GM19452 (cell line): ENCODE data around the gene C1QTNF12.

Source experiments
- ATAC-seq: cut with Tn5 transposase; IDR thresholded peaks from one replicate; pipeline ENCODE4 v1.9.1; 2021; ENCODE audit not compliant: unreplicated experiment

The C1QTNF12 gene

DNA sequence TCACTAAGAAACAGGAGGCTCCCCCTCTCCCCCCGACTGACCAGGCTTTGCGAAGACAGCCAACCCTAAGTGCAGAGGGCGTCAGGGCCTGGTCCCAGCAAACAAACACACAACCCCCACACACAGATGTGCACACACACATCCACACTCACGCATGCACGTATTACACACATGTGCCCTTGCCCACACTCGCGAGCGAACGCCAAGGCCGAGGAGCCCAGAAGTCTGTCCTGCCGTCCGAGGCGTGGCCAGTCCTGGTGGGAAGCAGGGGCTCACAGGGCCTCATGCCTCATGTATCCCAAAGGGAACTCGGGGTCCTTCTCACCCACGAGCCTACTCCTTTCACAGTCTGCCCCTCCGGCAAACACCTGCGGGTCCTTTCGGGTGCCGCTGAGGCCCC, 16.8 kb downstream of the C1QTNF12 start:
- ATAC-seq: no peak

DNA sequence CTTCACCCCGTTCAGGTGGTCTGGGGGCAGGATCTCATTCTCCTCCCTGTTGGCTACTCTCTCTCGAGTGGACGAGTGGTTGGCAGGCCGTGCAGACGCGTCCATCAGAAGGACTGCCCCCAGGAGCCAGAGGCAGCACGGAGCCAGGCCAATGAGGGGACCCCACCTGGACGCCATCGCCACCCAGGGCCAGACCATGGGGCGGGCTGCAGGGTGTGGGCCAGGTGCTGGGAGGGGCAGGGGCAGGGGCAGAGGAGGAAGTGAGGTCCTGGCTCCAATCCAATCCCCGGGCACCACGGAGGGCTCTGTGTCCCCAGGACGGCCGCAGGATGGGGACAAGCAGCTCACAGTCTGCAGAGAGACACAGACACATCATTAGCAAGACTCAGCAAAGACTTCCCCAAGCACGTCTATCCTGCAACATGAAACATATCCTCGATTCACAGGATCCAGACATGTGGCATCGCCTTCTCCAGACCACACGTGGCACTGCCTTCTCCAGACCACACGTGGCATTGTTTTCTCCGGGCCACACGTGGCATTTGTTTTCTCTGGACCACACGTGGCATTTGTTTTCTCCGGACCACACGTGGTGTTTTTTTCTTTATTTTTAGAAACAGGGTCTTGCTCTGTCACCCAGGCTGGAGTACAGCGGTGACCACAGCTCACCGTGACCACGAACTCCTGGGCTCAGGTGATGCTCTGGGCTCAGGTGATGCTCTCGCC, 17.8 kb downstream of the C1QTNF12 start:
- ATAC-seq: no peak

DNA sequence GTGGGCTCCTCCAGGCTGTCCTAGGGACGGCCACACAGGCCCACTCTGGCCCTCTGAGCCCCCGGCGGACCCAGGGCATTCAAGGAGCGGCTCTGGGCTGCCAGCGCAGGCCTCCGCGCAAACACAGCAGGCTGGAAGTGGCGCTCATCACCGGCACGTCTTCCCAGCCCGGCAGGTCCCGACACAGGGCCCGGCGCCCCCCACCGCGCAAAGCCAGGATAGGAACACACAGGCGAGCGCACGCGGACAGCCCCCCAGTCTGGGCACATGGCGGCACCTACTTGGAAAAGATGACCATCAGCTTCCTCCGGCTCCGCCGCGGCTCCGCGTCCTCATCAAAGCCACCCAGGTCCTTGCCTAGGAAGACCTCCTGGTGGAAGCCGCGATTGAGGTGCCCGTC, 18.3 kb downstream of the C1QTNF12 start:
- ATAC-seq: no peak

DNA sequence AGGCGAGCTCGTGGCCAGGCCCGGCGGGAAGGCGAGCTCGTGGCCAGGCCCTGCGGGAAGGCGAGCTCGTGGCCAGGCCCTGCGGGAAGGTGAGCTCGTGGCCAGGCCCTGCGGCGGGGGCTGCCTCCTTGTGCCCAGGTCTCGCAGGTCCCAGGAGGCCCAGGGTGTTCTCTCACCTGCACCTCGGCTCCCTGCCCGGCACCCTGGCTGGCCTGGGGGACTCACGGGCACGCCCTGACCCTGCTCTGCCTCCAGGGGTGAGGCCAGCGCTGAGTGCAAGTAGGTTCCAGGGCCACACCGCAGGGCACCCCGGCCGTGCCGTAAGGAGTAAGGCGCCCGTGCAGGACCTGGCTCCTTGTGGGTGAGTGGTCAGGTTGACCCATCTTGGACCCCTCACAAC, 19.1 kb downstream of the C1QTNF12 start:
- no peak for ATAC-seq

DNA sequence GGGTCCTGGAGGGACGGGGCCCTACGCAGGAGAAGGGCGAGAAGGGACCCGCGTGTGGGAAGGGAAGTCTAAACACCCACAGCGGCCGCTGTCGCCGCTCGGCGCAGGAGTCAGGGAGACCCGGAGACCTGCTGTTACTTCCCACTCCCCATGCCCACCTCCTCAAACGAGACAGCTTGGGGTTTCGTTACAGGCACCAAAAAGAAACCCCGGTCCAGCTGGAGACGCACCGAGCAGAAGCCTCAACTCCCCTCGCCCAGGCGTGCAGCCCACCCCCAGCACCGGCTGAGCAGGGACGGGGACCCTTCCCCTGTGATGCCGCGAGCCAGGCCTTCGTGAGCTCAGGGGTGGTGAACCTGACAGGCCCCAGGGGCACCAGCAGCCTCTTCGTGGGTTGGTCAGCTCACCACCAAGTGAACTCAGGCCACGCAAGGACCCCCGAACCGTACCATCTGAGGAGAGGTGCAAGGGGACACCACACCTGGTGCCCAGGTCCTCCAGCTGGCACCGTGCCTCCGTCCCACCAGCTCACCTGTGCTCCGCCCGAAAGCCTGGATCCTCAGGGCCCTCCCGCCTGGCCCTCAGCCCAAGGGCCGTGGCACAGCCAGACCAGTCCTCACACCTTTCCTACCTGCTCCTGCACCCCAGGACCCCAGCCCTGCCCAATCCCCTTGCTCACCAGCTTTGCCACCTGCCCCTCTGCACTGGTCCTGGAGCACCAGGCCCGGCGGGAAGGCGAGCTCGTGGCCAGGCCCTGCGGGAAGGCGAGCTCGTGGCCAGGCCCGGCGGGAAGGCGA, 19.8 kb downstream of the C1QTNF12 start:
- no peak for ATAC-seq

DNA sequence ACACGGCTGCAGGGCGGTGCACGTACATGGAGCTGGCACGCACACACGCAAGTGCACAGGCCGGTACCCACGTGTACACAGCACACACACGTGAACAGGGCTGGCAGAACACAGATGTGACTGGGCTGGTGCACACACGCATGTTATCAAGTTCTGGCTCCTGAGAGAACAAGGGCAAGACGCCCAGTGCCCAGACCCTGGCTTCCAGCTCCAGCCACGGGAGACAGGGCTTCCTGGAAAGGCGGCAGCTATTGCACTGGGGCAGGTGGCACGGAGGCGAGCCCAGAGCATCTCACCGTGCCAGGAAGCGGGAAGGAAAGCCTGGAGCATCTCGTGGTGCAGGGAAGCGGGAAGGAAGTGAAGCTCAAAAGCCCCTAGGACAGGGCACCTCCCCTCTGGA, 20.6 kb downstream of the C1QTNF12 start:
- ATAC-seq: no peak

DNA sequence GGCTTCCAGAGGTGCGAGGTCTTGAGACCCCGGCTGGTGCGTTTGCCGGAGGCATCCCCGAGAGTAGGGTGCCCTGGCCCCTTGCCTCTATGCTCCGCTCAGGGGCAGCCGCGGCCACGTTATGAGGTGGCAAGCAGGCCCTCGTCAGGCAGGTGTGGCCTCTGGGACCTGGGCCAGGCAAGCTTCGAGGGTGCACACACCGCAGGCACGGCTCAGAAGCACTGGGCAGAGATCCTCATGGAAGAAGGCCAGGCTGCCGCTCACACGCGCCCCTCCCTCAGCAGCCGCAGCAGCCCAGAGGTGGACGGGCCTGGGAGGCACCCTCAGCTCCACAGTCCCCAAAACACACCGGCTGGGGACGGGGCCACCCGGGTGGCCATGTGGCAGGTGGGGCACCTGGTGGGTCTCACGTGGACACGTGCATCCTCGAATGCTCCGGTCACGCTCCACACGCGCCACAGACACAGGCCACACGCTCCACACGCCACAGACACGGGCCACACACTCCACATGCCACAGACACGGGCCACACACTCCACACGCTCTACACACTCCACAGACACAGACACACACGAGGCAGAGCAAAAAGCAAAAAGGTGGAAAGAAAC, 21.2 kb downstream of the C1QTNF12 start:
- no peak for ATAC-seq

DNA sequence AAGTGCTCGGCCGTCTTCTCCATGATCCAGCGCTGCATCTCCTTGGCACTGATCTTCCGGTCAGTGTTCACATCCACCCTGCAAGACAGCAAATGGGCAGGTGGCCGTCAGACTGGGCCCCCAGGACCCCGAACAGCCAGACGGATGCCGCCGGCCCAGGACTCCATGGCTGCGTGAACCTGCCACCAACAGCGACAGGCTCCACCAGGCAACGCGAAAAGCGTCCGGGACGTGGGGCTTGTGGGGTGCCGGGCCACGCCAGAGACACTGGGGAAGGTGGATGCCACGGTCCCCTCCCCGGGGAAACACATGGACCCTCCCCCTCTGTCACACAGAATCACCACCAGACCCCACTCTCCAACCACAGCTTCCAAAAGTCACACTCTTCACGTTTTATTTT, 22.6 kb downstream of the C1QTNF12 start:
- ATAC-seq: no peak

DNA sequence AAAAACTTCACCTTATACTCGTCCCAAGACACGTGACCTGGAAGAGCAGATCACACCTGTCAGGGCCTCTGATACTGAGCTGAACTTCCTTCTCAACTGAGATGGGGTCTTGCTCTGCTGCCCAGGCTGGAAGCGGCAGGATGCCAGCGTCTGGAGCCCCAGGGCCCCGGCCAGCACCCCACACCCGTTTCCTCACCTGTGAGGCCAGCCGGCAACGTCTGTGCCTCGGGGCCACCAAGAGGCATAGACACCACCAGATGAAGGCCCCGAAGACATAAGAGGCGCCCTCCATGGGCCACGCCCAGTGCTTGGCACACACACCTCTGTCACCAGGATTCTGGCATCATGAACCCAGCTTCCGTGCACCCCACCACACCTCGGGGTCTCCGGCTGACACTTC, 23.2 kb downstream of the C1QTNF12 start:
- ATAC-seq: no peak

DNA sequence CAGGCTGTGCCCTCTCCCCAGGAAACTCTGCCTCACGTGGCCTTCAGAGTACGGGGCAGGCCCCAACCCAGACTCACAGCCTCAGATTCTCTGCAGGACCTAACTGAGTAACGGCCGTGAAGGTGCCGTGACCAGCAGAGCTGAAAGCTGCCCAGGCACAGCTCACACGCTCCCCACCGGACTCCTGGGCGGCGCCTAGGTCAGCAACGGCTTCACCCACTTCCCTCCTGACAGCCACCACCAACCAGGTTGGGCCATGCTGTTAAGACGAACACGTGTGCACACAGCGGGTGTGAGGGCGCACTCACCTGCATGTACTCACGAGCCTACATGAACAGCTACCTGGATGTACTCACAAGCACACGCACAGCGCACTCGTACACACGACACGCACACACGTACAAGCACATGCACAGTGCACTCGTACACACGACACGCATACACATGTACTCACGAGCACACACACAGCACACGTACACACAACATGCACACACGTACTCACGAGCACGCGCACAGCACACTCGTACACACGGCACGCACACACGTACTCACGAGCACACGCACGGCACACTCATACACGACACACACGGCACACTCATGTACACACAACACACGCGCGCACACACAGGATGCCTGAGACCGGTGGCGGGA, 23.8 kb downstream of the C1QTNF12 start:
- ATAC-seq: no peak

DNA sequence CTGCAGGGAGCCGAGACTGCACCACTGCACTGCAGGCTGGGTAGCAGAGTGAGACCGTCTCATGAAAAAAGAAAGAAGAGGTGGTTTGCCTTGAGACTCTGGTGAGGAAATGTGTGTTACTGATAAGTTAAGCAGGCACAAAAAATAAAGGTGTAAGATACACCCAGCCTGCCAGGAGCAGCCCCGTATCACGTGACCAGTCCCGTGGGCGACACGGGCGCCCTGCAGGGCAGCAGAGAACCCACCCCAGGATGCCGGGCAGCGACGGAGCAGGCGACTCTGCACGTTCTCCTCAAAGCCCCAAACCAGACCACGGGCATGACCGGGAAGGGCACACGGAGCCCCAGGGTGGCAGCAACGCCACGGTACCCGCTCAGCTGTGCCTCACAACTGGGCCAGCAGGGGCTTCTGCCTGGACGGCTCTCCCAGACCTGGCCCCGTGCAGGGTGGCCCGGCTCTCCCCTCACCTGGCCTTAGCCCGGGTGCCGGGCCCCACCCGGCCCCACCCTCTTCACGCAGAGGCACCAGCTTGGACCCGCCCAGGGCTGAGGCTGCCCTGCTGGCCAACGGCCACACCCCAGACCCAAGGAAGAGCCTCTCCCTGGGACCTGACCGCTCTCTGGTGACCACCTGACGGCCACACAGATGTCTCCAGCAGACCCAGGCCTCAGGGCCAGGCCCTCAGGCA, 24.5 kb downstream of the C1QTNF12 start:
- no peak for ATAC-seq

DNA sequence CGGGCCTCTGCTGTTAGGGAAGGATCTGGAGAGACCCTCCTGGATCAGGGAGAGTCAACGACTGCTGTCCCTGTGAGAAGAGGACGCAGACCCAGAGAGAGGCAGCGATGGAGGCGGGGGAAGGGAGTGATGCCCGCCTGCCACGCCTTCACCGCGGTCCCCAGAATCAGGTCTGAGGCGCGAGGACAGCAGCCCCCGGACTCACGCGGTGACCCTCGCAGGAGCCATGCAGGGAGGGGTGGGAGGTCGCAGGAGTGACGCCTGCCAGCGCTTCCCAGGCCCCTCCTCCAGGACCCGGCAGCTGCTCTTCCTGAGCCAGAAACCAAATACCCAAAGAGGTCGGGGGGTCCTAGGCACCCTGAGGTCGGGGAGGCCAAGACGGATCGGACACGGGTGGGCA, 26.3 kb downstream of the C1QTNF12 start:
- ATAC-seq: no peak

DNA sequence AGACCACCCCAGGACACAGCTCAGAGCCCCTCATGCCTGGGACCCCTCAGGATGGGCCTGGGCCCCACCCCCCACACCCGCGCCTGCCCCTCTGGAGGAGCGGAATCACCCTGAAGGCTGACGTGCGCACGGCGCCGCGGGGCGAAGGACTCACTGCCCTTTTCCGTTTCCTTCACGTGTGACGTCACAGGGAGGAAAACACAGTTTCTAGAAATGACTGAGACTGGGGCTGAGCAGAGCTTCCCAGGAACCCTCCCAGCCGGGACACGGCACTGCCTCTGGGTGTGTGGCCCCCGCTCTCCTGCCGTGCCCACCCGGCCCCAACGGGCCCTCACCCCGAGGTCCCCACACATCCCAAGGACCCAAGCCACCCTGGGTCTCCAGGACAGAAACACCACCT, 27.2 kb downstream of the C1QTNF12 start:
- ATAC-seq: no peak

DNA sequence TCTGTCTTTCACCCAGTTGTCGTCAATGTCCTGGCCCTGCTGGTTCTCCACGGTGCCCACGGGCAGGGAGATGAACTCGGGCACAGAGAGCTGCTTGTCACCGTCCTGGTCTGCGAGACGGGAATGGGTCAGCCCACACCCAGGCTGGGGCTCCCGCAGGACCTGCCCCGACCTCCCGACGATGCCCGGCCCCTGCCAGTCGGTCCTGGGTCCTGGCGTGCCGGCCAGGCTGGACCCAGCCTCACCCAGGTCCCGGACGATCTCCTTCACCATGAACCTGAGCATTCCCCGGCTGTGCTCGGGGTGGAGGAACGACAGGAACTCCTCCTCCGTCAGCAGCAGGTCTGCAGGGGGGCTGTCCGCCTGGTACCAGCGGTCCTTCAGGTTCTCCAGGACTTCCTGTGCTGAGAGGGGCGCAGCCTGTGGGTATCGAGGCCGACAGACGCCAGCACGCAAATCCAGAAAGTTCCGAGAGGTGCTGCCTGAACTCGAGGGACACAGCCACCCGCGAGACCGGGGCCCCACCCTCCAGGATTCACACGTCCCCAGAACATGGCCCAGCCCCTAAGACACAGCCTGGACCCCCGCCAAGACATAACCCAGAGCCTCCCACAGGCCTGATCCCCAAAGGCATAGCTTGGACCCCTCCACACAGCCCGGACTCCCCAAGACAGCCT, 27.9 kb downstream of the C1QTNF12 start:
- no peak for ATAC-seq

DNA sequence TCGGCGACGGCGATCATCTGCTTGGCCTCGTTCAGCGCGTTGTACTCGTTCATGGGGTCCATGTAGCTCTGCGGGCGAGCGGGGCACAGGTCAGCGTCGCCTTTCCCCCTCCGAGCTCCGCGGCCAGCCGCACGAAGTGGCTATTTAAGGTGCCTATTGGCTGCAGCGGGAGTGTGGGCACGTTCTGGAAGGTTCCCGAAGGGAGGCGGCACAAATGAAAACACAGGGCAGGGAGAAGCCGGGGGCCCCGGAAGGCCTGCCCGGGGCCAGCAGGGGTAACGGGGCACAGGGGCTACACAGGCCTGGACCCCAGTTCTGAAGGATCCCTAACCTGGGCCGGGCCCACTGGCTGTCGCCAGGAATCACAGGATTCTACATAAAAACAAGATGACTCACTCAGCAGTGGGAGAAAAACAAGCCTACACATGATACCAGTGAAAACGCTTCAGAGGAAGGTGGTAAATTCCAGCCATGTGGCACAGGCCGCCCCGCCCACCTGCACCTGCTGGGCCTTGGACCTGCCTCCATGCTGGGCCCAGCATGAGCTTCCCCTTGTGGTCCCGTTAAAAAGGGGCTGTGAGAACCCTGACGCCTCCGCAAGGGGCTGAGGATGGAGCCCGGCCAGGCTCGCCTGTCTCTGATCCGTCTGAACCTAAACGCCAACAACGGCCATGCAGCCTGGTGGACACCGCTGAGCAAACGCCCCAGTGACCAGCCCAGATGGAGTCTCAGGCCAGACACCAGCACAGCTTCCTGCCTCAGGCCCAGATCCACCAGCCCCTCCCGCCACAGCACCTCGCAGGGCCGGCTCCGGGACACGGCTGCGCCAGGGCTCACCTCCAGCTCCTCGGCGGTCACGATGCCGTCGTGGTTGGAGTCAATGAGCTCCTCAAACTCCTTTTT, 28.6 kb downstream of the C1QTNF12 start:
- ATAC-seq: no peak

DNA sequence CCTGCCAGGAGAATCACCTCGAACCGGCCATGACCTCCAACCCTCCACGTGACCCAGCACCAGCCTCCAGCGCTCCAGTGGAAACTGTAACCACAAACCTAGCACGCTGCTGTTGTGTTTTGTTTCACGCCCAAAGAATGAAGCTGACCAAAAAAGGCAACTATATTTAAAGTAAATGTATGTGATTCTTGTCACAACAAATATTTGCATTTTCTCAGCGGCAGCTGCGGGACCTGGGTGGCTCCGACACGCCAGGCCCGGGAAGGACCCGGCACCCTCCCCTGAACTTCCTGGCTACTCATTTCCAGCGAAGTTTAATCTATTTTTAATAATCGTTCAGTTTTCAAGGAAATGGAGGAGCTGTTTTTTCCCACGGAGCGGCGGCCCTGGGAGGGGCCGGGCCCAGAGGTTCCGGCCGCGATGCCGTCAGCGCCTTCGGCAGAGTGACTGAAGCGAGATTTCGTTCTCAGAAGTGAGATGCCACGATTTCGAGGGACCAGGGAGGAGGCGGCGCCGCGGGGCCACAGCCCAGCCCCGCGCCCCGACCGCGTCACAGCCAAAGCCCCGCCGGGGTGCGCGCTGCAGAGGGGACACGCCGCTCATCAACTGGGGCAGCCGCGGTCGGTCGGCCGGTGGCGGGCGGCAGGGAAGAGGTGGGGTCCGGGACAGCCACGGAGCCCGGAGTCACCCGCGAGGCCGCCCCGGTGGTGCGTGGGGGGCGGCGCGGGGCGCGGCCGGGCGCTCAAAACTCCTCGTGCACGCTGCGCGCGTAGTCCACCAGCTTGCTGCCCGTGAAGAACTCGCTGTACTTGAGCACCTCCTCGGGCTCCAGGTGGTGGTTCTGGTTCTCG, 29.5 kb downstream of the C1QTNF12 start:
- ATAC-seq: no peak

DNA sequence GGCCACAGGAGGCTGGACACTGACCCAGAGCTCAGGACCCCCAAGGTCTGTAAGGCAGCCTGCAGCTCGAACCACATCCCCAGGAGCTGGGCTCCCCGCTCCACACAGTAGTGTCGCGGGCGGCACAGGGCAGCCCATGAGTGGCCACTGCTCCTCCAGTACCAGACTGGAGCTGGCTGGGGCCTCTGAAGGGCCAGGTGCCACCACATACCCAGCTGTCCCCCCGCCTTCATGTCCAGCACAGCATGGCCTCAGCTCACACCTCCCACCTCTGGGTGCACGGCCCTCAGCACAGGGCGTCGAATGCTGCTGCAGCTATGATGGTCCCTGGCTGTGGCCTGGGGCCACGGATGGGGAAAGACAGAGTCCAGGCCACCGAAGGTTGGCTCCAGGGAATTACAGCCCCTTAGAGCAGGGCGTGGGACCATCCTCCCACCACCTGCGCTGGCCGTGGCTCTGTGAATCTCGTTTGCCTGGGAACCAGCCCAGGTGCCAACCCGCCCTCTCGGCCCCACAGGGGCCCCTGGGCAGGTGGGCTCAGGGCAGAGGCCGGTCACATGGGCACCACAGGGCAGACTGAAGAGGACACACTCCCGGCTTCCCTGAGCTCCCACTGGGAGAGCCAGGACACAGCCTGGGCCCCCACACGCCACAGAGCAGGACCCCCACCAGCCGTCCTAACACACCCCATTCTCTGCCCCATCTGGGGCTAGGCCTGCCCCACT, 30.5 kb downstream of the C1QTNF12 start:
- no peak for ATAC-seq

DNA sequence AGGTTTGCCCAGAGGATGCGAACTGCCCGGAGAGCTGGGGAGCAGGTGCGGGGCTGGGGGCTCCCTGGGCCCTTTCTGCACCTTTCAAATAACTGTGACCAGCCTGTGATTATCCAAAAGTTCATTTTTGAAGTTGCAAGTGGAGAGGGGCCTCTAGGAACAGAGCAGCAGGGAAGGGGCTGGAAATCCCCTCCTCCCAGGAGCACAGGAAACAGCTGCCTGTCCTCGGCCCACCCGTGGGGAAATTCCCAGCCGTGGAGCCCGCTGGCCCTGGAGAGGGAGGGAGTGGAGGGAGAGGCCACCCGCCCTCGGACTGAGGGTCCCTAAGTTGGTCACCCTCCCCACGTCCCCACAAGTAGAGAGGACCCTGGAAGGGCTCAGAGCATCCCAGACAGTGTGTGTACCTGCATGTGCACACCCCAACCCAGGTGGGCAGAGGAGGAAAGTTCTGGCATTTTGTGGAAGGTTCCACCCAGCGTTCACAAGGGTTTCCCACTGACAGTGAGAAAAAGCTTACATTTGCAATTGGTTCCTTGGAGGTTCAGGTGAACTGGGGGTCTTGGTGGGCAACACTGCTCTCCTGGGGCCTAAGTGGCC, 31.3 kb downstream of the C1QTNF12 start:
- ATAC-seq: no peak
